D721Med (cell line): ENCODE results near the gene MYH7B.

ENCODE experiments used
- DNase-seq: peaks from one replicate; pipeline ENCODE4 v3.0.0; 2011; ENCODE audit warnings: low spot score; ENCODE audit not compliant: insufficient read length
- FAIRE-seq: peaks from 2 replicates; lab custom pipeline; 2011; peaks lifted over from hg19 to GRCh38; lab: Jason Lieb, UNC
- TF ChIP-seq, protein P1 (sequence below): IDR thresholded peaks from 2 replicates; pipeline ENCODE4 v1.5.1; 2012; ENCODE audit warnings: mild to moderate bottlenecking, control low read depth; ENCODE audit not compliant: insufficient read depth; ENCODE audit errors: missing control alignments

MYH7B gene

DNA sequence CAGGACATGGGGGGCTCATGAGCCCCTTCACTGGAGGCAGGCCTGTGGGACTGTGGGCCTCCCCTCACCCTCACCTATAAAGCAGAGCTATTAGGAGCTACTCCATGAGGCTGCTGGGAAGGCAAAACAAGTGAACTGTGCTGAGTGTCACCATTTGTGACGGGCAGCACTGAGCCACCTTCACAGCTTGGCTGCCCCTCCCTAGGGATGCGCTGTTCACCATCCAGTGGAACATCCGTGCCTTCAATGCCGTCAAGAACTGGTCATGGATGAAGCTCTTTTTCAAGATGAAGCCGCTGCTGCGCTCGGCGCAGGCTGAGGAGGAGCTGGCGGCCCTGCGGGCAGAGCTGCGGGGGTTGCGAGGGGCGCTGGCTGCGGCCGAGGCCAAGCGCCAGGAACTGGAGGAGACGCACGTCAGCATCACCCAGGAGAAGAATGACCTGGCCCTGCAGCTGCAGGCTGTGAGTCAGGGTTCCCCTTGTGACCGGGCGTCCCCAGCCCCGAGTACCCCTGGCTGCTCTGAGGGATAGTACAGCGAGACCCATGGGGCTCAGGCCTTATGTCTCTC, 38.4 kb downstream of the MYH7B start:
- TF ChIP-seq, protein P1, sequence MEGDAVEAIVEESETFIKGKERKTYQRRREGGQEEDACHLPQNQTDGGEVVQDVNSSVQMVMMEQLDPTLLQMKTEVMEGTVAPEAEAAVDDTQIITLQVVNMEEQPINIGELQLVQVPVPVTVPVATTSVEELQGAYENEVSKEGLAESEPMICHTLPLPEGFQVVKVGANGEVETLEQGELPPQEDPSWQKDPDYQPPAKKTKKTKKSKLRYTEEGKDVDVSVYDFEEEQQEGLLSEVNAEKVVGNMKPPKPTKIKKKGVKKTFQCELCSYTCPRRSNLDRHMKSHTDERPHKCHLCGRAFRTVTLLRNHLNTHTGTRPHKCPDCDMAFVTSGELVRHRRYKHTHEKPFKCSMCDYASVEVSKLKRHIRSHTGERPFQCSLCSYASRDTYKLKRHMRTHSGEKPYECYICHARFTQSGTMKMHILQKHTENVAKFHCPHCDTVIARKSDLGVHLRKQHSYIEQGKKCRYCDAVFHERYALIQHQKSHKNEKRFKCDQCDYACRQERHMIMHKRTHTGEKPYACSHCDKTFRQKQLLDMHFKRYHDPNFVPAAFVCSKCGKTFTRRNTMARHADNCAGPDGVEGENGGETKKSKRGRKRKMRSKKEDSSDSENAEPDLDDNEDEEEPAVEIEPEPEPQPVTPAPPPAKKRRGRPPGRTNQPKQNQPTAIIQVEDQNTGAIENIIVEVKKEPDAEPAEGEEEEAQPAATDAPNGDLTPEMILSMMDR, result no peak
- no peak for FAIRE-seq
- no peak for DNase-seq

DNA sequence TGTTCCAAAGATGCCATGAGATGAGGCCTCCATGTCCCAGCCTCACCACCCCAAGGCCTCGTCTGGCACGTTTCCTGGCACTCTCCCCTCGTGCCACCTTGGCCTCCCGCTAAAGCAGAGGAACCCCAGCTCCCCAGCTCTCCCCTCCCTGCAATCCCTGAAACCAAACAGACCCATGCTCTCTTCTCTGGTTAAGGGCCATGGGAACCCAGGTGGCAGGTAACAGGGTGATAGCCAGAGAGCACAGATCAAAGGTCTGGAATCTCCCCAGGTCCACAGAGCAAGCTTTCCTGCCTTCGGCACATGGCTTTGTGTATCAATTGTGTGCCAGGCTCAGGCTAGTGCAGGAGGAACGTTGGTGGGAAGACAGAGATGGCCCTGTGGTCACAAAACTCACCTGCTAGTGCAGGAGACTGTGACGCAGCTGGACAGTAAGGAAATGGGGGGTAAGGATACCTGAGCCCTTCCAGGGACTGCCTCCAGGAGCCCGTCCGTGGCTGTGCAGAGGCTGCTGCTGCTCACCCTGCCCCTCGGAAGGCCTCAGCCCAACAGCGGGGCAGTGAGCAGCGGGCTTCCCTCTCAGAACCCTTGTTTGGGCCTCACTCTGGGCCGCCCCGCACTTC, 39.0 kb downstream of the MYH7B start:
- no peak for DNase-seq
- no peak for FAIRE-seq
- TF ChIP-seq, protein P1, result no peak

DNA sequence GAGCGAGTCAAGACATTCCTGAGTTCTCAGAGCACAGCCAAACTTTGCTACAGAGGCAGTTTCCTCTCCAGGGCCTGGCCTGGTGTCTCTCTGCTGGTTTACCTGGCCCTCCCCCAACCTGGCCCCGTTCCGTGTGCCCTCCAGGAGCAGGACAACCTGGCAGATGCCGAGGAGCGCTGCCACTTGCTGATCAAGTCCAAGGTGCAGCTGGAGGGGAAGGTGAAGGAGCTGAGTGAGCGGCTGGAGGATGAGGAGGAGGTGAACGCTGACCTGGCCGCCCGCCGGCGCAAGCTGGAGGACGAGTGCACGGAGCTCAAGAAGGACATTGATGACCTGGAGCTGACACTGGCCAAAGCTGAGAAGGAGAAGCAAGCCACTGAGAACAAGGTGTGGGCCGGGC, 39.5 kb downstream of the MYH7B start:
- FAIRE-seq (no peak), DNase-seq (no peak)
- TF ChIP-seq, protein P1, result no peak

DNA sequence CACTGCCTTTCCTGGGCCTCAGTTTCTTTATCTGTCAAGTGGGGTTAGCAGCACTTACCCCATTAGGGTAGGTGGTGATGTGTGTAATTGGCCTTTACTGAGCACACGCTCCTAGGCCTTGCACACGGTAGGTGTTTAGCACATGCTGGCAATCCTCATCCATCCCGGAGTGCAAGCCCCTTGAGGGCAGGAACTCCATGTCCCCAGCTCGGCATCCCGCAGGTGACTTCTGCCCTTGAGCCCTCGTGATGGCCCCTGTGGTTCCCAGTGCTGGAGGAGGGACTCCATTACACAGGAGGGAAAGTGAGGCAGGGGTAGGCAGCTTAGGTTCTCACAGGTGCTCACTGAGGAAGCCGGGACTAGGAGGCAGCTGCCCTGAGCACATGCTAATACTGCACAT, 40.0 kb downstream of the MYH7B start:
- TF ChIP-seq, protein P1, result no peak
- DNase-seq (no peak), FAIRE-seq (no peak)

DNA sequence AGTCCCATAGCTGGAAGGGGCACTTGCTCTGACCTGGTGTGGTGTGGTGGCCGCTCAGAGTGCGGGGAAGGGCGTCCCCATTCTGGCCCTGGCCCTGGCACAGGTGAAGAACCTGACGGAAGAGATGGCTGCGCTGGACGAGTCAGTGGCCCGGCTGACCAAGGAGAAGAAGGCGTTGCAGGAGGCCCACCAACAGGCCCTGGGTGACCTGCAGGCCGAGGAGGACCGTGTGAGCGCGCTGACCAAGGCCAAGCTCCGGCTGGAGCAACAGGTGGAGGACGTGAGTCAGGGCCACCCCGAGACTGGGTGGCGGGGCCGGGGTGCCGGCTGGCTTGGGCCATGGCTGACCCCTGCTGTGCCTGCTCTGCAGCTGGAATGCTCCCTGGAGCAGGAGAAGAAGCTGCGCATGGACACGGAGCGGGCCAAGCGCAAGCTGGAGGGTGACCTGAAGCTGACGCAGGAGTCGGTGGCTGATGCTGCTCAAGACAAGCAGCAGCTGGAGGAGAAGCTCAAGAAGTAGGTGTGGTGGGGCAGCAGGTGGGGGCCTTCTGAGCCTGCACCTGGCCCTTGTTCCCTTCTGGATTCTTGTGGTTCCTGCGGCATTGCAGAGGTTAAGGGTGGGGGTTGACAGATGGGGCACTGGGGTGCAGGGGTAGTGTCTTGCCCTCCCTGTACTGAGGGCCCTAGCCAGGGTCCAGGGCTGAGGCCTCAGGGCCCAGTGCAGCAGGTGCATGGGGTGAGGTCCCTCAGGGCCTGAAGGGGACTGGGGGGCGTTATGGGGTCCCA, 40.8 kb downstream of the MYH7B start:
- TF ChIP-seq, protein P1, result no peak
- FAIRE-seq, result no peak
- no peak for DNase-seq

DNA sequence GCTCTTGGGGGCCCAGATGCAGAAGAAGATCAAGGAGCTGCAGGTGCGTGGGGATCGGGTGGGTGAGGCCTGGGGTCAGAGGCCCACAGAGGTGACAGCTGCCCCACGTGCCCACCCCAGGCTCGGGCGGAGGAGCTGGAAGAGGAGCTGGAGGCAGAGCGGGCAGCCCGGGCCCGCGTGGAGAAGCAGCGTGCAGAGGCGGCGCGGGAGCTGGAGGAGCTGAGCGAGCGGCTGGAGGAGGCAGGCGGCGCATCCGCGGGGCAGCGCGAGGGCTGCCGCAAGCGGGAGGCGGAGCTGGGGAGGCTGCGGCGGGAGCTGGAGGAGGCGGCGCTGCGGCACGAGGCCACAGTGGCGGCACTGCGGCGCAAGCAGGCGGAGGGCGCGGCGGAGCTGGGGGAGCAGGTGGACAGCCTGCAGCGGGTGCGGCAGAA, 41.5 kb downstream of the MYH7B start:
- TF ChIP-seq, protein P1, result no peak
- FAIRE-seq, result no peak
- DNase-seq, result no peak

DNA sequence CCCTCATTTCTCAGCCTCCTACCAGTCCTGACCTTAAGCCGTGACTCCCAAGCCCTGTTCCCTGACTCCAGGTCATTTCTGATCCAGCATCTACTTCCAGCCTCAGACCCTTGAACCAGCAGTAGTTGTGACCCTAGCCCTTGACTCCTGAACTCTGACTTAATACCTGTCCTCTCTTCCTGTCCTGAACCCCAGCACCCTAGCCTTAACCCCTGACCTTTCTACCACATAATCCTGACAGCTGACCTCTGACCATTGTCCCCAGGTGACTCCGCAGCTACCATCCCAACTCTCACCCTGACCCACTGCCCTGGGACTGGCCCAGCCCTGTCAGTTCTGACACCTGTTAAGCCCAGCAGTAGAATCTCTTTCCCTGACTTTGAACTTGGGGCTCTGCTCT, 42.1 kb downstream of the MYH7B start:
- TF ChIP-seq, protein P1, result no peak
- no peak for DNase-seq
- no peak for FAIRE-seq
